HG03095 (cell line): ENCODE measurements around the gene SBK2.
"Not testable (repeated sequence)": the region's sequence is repeated elsewhere in the genome, so short reads cannot be mapped to it uniquely, and the experiment has no call there.

Experiments used
- ATAC-seq: cut with Tn5 transposase; IDR thresholded peaks from one replicate; pipeline ENCODE4 v1.9.1; 2021; ENCODE audit warnings: moderate library complexity; ENCODE audit not compliant: unreplicated experiment

Gene SBK2

DNA sequence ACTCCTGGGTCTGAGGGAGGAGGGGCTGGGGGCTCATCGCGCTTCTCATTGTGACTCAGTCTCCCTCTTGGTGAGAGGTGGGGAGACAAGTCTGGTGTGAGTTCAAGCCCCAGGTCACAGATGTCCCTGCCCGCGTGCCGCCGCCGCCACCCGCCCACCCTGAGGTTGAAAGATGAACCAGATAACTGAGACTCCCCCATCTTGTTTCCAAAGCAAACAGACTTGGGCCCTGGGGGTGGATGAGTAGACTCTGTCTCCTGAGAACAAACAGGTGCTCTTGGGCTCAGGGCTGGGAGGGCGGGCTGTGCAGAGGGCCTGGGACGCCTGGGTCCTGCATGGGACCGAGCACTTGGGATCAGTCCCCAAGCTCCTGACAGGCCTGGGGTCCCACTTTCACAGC is 567 bp downstream of the SBK2 start:
- no peak for ATAC-seq

- ATAC-seq: no peak
Observed at GRCh38 chr19:55535965-55536350, 975 bp downstream of the SBK2 start.

DNA sequence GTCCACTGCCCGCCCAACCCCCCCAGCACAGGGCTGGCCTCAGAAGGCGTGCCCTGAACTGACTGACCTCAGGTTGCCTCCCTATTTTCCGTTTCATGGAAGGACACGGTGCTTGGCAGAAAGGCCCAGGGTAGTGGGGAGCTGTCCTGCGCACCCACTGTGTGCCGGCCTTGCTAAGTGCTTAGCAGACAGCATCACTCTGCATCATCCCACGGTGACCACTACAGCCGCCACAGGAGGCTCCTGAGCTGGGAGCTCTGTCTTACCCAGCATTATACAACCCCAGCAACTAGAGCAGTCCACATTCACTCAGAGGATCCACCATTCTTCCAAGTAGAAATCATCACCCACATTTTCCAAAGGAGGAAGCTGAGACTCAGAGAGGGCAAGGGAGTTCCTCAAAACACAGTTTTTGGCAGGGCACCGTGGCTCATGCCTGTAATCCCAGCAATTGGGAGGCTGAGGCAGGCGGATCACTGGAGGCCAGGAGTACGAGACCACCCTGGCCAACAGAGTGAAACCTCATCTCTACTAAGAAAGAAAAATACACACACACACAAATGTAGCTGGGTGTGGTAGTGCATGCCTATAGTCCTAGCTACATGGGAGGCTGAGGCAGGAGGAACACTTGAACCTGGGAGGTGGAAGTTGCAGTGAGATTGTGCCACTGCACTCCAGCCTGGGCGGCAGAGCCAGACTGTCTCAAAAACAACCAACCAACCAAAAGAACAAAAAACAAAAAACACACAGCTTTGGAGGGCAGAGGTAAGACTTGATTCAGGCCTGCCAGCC is 1.6 kb downstream of the SBK2 start:
- ATAC-seq: no peak

- not testable (repeated sequence) for ATAC-seq
Observed at GRCh38 chr19:55534280-55534679, 2.7 kb downstream of the SBK2 start.

DNA sequence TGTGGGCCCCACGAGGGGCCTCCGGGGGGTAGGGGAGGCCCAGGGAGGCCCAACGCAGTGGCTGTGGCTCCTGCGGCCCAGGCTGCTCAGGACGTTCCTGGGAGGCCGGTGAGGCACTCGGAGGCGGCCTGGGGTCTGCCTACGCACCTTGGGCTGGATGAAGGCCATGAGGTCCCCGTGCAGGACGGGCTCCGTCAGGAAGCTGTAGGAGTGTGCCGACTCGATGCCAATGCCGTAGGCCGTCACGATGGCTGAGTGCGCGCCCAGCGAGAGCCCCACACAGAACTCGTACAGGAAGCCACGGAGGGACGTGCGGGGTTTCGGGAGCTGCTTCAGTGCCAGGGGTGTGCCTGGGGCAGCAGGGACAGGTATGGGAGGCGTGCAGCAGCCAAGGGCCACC is 5.9 kb downstream of the SBK2 start:
- no peak for ATAC-seq

GRCh38 chr19:55529636-55530234 is 7.2 kb downstream of the SBK2 start:
- ATAC-seq: no peak

- no peak for ATAC-seq
Observed at GRCh38 chr19:55528030-55528803, 8.7 kb downstream of the SBK2 start.

- no peak for ATAC-seq
Observed at GRCh38 chr19:55527197-55528029, 9.5 kb downstream of the SBK2 start.

GRCh38 chr19:55526216-55527196 is 10.4 kb downstream of the SBK2 start:
- ATAC-seq: no peak

GRCh38 chr19:55525289-55526101 is 11.4 kb downstream of the SBK2 start:
- no peak for ATAC-seq

DNA sequence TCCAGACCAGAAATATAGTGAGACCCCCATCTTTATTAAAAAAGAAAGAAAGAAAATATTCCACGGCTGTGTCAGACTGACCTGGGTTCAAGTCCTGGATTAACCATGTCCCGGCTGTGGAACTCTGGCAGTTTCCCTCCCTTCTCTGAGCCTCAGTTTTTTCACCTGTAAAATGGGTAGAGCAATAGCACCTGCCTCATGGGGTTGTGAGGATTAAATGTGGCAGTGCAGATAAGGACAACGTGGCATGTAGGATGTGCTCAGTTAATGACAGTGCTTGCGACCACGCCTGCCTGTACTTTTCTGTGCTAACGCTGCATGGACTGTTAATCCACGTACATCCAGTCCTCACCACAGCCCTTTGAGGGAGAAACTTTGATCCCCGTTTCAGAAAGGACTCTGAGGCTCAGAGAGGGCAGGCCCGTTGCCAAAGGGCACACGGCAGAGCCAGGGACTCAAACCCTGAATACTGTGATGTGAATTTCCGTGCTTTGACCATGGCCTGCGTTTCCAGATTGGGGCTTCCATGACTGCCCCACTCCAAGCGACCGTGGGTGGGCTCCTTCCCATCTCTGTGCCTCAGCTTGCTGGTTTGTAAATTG is 16.1 kb downstream of the SBK2 start:
- no peak for ATAC-seq

DNA sequence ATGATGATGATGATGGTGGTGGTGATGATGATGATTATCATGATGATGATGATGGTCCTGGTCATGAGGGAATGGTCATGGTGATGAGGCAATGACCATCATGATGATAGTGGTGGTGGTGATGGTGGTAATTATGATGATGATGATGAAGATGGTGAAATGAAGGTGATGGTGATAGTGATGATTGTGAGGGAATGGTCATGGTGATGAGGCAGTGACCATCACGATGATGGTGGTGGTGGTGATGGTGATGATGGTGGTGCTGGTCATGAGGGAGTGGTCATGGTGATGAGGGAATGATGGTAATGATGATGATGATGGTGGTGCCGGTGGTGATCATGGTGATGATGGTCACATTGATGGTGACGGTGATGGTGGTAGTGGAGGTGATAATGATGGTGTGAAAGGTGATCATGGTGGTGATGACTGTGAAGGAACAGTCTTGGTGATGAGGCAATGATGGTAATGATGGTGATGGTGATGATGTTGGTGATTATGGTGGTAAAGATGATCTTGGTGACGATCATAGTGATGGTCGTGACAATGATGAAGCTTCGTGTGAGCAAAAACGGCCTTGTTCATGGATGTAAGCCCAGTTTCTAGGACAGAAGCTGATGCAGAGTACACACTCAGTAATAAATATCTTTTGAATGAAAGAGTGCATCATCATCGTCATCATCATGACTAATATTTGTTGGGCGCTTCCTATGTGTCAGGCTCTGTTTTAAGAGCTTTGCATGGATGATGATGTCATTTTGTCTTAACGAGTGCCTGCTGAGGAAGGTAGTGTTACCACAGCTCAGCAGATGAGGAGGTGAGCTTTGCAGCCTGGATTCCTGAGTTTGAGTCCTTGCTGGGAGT is 17.3 kb downstream of the SBK2 start:
- no peak for ATAC-seq

GRCh38 chr19:55516878-55517620 is 19.9 kb downstream of the SBK2 start:
- ATAC-seq: peak; percentile 98

DNA sequence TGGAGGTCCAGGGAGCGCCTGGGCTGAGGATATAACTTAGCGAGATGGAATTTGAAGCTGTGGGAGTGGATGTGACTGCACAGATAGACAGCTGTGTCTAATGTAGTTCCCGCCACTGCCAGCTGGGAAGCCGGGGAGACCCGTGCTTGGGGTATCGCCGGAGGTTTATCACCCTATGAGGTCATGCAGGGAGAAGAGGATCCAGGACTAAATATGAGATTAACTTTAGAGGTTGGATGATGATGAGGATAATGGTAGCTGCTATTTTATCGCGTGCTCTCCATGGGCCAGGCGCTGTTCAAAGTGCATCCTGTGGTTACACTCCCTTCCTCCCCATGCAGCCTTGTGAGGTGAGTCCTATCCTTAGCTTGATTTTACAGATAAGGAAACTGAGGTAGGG is 28.8 kb downstream of the SBK2 start:
- ATAC-seq: no peak

GRCh38 chr19:55504981-55505380 is 32.0 kb downstream of the SBK2 start:
- no peak for ATAC-seq

DNA sequence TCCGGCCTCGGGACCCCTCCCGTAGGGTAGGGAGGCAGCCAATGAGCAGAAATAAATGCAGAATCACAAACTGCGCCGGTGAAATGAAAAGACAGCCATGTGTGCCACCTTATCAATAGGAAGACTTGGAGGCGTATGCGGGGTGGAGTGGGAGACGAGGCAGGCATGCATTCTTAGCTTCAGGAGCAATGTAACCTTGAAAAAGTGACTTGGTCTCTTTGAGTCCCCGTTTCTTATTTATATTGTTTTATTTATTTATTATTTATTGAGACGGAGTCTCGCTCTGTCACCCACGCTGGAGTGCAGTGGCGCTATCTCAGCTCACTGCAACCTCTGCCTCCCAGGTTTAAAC is 32.7 kb downstream of the SBK2 start:
- no peak for ATAC-seq
